GM18907 (cell line): ENCODE measurements around the gene CCR6.
"Not testable (repeated sequence)": the region's sequence is repeated elsewhere in the genome, so short reads cannot be mapped to it uniquely, and the experiment has no call there.

Source experiments
- ATAC-seq: cut with Tn5 transposase; IDR thresholded peaks from one replicate; pipeline ENCODE4 v1.9.1; 2021; ENCODE audit warnings: mild to moderate bottlenecking, moderate library complexity; ENCODE audit not compliant: unreplicated experiment

Gene CCR6

DNA sequence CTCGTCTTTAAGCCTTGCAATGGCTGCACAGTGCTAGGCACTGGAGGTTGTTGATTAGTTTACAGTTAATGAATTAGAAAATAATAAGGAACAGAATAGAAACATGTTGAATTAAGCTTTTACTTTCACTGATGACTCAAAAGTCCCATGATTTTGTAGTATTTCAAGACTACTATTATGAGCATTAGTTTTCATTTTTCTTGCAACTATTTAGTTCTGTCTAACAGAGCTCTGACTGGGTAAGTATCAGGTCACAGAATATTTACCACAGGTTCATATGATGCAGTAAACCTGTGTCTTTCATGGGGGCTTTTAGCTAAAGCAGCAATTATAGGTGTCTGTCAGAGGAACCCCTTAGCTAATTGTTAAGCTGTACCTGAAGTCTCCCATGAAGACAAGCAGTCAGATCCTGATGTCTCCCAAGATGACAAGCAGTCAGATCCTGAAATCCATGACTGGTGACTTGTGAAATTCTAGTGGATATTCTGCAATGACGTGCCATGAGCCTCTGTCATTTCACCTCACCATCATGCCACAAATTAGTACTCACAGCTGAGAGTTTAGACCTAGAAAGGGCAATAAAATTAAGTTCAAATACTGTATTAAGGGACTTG, 43.1 kb downstream of the CCR6 start:
- ATAC-seq: no peak

DNA sequence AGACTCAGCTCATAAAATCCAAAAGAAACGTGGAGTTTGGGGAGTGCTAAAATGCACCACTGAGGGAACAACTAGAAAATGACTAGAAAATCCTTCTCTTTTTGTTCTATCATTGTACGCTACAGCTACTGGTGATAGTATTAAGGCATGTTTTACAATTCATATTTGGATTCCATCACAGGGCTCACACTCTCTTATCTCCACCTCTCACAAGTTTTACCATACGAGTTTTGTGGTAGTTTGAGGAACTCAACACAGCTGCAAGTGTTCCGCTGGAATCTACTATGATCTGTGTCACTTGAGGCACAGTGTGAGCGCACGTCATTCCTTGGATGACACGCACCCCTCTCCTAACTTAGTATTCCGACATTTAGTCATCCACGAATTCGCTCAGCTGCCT, 44.8 kb downstream of the CCR6 start:
- not testable (repeated sequence) for ATAC-seq

DNA sequence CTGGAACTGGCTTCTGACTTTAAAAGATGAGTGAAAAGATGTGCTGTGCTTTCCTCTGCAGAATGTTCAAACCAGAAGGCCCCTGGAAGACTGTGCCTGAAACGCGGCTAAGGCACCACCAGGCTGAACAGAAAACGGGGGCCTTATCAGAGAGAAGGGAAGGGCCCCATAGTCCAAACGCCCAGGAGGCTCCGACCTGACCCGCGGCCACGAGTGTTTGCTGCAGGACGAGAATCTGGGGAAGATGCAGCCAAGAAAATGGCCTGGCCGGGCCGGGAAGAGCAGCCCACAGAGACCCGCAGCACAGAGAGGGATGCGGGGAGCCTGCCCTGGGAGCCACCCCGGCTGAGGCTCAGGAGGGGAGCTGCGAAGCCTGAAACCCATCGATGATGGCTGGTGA, 45.4 kb downstream of the CCR6 start:
- not testable (repeated sequence) for ATAC-seq

DNA sequence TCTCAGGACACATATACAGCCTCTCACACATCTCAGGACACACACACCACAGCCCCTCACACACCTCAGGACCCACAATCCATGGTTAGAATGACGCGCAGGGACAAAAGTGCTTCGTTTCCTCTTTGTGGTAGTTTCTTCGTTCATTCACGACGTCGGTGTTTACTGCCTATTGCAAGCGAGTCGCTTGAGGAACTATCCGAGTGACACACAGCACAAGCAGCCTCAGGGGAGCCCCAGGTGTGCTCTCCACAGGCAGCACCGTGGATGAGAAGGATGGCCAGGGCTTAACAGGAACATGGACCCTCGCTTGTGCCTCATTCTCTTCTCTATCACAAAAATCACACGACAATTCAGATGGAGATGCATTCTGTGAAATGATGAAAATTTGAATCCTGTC, 47.0 kb downstream of the CCR6 start:
- ATAC-seq: not testable (repeated sequence)

DNA sequence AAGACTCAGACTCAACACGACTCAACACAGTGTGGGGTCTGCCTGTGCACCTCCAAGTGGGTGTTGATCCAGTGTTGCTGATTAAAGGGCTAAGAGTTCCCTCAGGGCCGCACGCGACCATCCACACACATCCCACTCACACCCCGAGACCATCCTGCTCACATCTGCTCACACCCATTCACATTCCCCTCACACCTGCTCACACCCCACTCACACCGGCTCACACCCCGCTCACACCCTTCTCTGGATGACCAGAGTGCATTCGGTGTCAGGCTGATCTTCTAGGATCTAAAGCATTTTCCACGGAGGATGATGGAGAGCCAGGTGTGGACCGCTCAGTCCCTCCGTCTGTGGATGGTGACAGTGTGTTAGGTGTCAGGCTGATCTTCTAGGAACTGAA, 48.4 kb downstream of the CCR6 start:
- ATAC-seq: not testable (repeated sequence)

DNA sequence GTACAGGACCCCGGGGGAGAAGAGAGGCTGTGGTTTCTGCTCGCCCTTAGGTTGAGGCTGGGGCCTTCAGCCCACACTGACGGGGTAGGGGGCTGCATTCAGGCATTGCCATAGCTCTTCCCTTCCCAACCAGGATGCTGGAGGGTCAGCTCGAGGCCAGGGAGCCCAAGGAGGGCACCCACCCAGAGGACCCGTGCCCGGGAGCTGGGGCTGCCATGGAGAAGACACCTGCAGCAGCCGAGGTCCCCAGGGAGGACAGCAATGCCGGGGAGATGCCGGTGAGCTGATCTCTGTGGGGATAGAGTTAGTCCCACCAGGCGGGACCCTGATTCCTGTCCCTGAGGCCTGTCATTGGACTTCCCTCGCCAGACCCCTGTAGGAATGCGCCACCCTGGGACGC, 49.1 kb downstream of the CCR6 start:
- ATAC-seq: not testable (repeated sequence)

DNA sequence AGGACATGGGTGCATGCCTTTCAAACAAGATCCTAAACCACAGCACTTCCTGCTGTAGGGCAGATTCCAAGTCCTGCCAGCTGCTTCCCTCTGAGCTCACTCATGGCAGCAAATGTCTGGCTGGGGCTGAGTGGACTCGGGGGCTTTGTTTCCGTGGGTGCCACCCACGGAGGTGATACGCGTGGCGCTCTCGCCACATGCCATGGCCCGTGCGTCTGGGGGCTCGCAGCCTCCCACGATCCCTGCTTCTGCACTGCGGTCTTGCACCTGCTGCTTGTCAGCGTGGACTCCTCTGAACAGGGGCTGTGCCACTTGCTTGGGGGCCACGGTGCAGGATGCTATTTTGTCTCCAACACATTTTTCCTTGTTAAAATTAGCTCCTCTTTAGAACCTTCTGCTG, 54.4 kb downstream of the CCR6 start:
- ATAC-seq: not testable (repeated sequence)

DNA sequence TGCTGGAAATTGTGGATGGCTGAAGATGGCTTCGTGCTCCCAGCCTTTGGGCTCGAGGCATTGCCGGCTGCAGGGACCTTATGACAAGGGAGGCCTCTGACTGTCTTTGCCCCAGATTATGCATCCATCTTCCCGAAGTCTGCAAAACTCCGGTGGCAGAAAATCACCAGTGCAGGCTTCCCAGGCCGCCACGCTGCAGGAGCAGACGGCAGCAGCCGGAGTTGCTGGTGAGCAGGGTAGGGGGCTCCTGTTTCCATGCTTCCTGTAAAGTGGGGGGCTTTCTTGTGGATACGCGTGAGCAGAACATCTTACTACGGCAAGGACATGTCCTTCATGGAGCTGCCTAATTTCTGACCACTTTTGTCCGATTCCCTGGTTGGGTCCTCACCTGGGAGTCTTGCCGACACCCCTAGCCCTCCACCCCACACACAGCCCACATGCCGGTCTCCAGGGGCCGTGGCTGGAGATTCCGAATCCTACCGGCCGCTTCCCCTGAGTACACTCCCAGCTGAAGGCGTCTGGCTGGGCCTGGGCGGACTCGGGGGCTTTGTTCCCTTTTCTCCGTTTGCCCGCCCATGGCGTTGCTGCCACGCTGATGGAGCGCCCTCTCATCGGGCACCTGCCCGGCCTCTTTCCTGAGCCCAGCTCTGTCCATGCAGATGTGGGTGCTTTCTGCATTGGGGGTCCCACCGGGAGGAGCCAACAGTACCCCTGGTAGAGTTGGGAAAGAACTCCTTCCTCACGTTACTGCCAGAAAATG, 56.2 kb downstream of the CCR6 start:
- not testable (repeated sequence) for ATAC-seq

DNA sequence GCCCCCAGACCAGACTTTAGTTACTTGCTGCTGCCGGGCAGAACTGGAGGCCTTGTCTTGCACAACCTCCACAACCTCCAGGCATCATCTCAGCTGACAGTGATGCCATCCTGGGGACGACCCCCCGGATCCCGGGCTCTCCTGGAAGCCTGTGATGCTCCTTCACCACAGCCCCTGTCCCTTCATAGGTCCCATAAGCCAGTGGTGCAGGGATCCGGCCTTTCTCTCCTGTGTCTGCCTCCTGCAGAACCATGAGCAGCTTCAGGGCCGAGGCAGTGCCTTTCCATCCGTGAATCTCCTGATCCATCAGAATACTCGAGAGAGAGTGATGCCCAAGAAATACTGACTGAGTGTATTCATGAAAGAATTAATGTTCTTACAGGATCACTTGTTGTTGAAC, 57.2 kb downstream of the CCR6 start:
- not testable (repeated sequence) for ATAC-seq

DNA sequence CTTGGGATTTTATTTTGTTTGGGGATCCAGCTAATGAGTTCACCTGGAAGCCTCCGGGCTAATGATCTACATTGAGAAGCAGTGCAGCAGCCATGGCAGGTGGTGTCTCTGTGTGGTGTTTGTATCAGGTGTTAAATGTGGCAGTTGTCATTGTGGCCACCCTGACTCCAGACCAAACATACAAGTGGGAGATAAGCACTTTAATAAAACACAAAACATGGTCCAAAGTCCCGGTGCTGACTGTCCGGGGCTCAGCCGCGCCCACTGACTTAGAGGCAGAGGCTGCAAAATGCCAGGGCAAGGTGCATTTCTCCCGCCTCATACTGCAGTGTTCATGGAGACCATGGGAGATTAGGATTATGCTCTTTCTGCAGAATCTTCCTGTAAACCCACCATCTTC, 58.5 kb downstream of the CCR6 start:
- ATAC-seq: not testable (repeated sequence)

DNA sequence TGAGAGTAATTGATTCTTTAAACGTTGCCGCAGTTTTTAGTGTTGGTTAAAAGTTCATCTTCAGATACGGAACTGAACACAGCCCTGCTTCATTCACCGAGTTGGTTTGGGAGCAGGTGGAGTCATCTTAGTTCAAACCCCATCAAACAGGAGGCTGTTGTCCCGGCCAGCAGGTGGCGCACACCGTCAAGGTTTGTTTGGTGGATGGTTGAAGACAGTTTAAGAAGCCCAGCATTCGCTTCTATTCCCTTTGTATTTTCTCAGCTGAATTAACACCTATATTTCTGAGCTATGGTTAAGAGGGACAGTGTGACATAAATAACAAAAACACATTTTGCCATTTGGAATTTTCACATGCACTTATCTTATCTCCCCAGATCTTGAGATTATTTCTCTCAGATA, 60.0 kb downstream of the CCR6 start:
- peak; percentile 68 for ATAC-seq

DNA sequence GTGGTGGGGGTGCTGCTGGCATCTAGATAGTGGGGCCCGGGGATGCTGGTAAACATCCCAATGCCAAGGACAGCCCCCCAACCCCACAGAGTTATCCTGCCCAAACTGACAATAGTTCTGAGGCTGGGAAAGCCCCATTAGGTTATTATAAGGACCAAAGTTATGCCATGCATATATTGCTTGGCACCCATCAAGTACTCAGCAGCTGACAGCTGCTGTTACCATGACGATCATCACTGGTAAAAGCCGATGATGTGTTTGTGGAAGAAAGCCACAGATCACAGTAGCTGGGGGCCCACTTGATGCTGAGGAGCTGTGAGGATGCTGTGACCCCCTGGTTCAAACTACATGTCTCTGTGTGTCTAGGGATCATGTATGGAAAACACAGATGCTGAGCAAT, 62.2 kb downstream of the CCR6 start:
- not testable (repeated sequence) for ATAC-seq

DNA sequence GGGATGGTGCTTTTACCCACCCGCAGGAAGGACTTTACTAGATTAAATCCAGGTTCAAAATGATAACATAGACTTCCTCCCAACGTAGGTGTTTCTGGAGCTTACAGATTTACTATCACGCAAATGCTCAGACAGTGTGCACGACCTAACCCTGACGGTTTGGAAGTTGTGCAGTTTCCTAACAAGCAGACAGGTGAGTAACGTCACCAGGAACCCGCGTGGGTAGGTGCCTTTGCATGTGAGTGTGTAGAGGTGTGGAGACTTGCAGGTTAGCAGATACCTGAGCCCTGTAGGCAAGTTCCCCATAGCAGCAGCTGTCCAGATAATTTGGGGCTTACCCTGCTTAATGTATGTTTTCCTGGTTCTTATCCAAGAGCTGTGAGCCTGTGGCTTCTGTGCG, 64.4 kb downstream of the CCR6 start:
- ATAC-seq: not testable (repeated sequence)
